Uterus (tissue), 4 donors: Measurements from ENCODE around the gene FUBP1. TPM values are rescaled to one million over a fixed set of nuclear protein-coding genes. Genes with fewer than 3 reads are reported as not detected.
A peak's percentile ranks its signal among the peaks of the same experiment; 100 is the strongest.

ENCODE experiments used
- DNase-seq, 2 donors: peaks; one replicate each; pipeline ENCODE4 v3.0.0-alpha.2; 2019 to 2020
- H3K27ac ChIP-seq, 2 donors: fragments of 200-600 bp; sonication (generic); 1 replicate in 1 of 2; 2 replicates in 1 of 2; pipeline ENCODE4 v1.5.1; 2016 to 2018
- H3K27me3 ChIP-seq, 2 donors: fragments of 200-600 bp; sonication (generic); one replicate each; pipeline ENCODE4 v1.5.1; 2018 to 2019; ENCODE audit warnings: control low read depth in 1 of 2
- H3K36me3 ChIP-seq, 2 donors: fragments of 200-600 bp; sonication (generic); one replicate each; pipeline ENCODE4 v1.5.1; 2019; ENCODE audit warnings: control low read depth in 1 of 2
- H3K4me1 ChIP-seq, 2 donors: fragments of 200-600 bp; sonication (generic); one replicate each; pipeline ENCODE4 v1.5.1; 2018 to 2019; ENCODE audit warnings: control low read depth in 1 of 2
- H3K4me3 ChIP-seq, 2 donors: fragments of 200-600 bp; sonication (generic); 1 replicate in 1 of 2; 2 replicates in 1 of 2; pipeline ENCODE4 v1.5.1; 2018 to 2019; ENCODE audit warnings: mild to moderate bottlenecking in 1 of 2
- H3K9me3 ChIP-seq, 2 donors: fragments of 200-600 bp; sonication (generic); one replicate each; pipeline ENCODE4 v1.5.1; 2019; ENCODE audit warnings: control low read depth in 1 of 2
- POLR2A ChIP-seq, 2 donors: fragments of 450-650 bp; IDR thresholded peaks; one replicate each; pipeline ENCODE4 v1.6.1; 2016; ENCODE audit warnings: antibody characterized with exemption in 2 of 2, mild to moderate bottlenecking in 1 of 2, moderate library complexity in 1 of 2
- intact Hi-C: fragments of 100-400 bp; cut with DNase I; formaldehyde crosslinking; loops from one replicate; pipeline ENCODE4 v1.15.1; 2023; ENCODE audit warnings: low total_unique reads
- small RNA-seq: library from RNA; depleted of rRNA; stranded (forward); fragments of <200 nt; gene quantifications from one replicate; pipeline ENCODE3, GENCODE V24; 2016
- total RNA-seq, 4 donors: library from RNA; depleted of rRNA in 3 of 4; stranded (reverse); fragments of >200 nt in 3 of 4; gene quantifications; one replicate each; pipeline versions ENCODE4 v1.1.0 to v1.2.4, GENCODE V29; 2014 to 2023
- TF ChIP-seq, protein P1 (sequence below), 4 experiments: fragments of 200-600 bp in 2 of 4; fragments of 450-650 bp in 2 of 4; sonication (generic) in 2 of 4; IDR thresholded peaks; one replicate each; pipeline ENCODE4 v1.5.1; 2016 to 2019; ENCODE audit warnings: antibody characterized with exemption in 4 of 4, mild to moderate bottlenecking in 2 of 4, moderate library complexity in 1 of 4
- donor health status: DM: yes; HTN: yes; CAD: no.

FUBP1 gene
- total RNA-seq, 4 donors from 2014 or later, result 40.6 to 300 (median 116) TPM

- Histone ChIP-seq H3K36me3 (no peaks in the 10 kb centered on the region), H3K4me3 (no peak overlapping the region), H3K4me1 (no peaks in the 10 kb centered on the region), H3K9me3 (no peaks in the 10 kb centered on the region), H3K27ac (no peak overlapping the region), H3K27me3 (no peaks in the 10 kb centered on the region)
- no peak for DNase-seq
- intact Hi-C loops, result no loop called here
- TF ChIP-seq, protein P1, sequence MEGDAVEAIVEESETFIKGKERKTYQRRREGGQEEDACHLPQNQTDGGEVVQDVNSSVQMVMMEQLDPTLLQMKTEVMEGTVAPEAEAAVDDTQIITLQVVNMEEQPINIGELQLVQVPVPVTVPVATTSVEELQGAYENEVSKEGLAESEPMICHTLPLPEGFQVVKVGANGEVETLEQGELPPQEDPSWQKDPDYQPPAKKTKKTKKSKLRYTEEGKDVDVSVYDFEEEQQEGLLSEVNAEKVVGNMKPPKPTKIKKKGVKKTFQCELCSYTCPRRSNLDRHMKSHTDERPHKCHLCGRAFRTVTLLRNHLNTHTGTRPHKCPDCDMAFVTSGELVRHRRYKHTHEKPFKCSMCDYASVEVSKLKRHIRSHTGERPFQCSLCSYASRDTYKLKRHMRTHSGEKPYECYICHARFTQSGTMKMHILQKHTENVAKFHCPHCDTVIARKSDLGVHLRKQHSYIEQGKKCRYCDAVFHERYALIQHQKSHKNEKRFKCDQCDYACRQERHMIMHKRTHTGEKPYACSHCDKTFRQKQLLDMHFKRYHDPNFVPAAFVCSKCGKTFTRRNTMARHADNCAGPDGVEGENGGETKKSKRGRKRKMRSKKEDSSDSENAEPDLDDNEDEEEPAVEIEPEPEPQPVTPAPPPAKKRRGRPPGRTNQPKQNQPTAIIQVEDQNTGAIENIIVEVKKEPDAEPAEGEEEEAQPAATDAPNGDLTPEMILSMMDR (IDR thresholded peaks at IDR 0.05), result no peak
- no peak for TF ChIP-seq POLR2A (IDR thresholded peaks at IDR 0.05)
These were observed 73.3 kb downstream of the FUBP1 start for GRCh38 chr1:77905603-77906002.

DNA sequence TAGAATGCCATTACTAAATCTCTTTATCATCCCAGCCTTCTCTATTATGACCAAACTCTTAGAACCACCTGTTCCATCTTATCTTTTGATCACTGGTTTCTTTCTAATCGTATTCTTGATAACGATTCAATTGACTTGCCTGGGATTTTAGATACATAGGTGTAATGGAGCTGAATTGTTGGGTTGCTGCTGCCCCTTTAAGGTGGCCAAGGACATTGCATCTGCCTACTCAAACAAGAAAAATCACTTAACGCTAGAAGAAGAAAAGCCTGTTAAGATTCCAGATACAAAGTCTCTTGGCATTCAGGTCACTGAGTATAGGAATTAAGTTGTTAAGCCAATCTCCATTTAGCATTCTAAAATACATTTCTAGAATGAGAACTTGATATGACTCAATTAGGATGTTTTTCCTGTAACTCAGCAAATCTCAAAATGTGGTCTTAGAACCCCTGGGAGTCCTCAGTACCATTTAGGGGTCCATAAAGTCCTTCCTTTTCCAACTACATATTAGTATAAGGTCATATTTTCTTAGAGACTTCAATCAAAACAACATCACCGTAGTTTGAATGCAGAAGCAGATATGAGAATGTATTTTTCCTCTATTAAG, 78.1 kb downstream of the FUBP1 start:
- H3K36me3 ChIP-seq, result no peaks in the 10 kb centered on the region
- intact Hi-C loops, result no loop called here
- H3K27me3 ChIP-seq, result no peaks in the 10 kb centered on the region
- H3K27ac ChIP-seq, result no peak overlapping the region
- TF ChIP-seq, protein P1 (IDR thresholded peaks at IDR 0.05), result peak; percentile 47 to 75 (median 68)
- TF ChIP-seq POLR2A (IDR thresholded peaks at IDR 0.05), result no peak
- no peaks in the 10 kb centered on the region for H3K9me3 ChIP-seq
- DNase-seq, result peak in 1 of 2 donors; percentile 35
- no peaks in the 10 kb centered on the region for H3K4me1 ChIP-seq
- H3K4me3 ChIP-seq, result no peak overlapping the region

GRCh38 chr1:77899647-77900320, 79.1 kb downstream of the FUBP1 start:
- no peaks in the 10 kb centered on the region for H3K27me3 ChIP-seq
- H3K36me3 ChIP-seq, result no peaks in the 10 kb centered on the region
- no peak overlapping the region for H3K4me3 ChIP-seq
- DNase-seq, result no peak
- H3K4me1 ChIP-seq, result no peaks in the 10 kb centered on the region
- no peaks in the 10 kb centered on the region for H3K9me3 ChIP-seq
- intact Hi-C loops, result no loop called here
- no peak for TF ChIP-seq POLR2A (IDR thresholded peaks at IDR 0.05)
- TF ChIP-seq, protein P1 (IDR thresholded peaks at IDR 0.05), result no peak
- H3K27ac ChIP-seq, result no peak overlapping the region

Small RNA genes within 50 kb of the gene (small RNA-seq; reads per million reads assigned to genes)
- not detected for gene AC103591.3

Other genes starting within 250 kb of the FUBP1 start
- 100 to 1,000 TPM in 2 of 4 donors, 10 to 100 TPM in 2; 67.1 to 193 (median 123) TPM for gene USP33, start 219.2 kb downstream of the FUBP1 start, total RNA-seq
- 10 to 100 TPM in 3 of 4 donors, 1 to 10 TPM in 1; 3.8 to 36.6 (median 22.9) TPM for gene MIGA1, start 199.4 kb downstream of the FUBP1 start, total RNA-seq
- gene NEXN, start 90.4 kb downstream of the FUBP1 start, total RNA-seq, result 10 to 100 TPM in 3 of 4 donors, 1 to 10 TPM in 1; 9.5 to 48.4 (median 34.9) TPM
- 10 to 100 TPM; 38.0 to 70.9 (median 59.1) TPM for gene DNAJB4, start 25.9 kb upstream of the FUBP1 start, total RNA-seq
- gene GIPC2, start 66.9 kb upstream of the FUBP1 start, total RNA-seq, result 1 to 10 TPM; 3.6 to 8.2 (median 5.8) TPM